Endodermal cell (in vitro differentiated cells): Measurements from ENCODE around the gene UMAD1. TPM values are rescaled to one million over a fixed set of nuclear protein-coding genes. Genes with fewer than 3 reads are reported as not detected.
A peak's percentile ranks its signal among the peaks of the same experiment; 100 is the strongest.

Experiments used
- DNase-seq: peaks from one replicate; pipeline ENCODE4 v3.0.0-alpha.2; 2017
- H3K27ac ChIP-seq: 2 replicates; pipeline ENCODE4 v1.5.1; 2013; ENCODE audit warnings: mild to moderate bottlenecking, low read depth, low read length, moderate library complexity
- H3K27me3 ChIP-seq: 2 replicates; pipeline ENCODE4 v1.6.1; 2013; ENCODE audit warnings: mild to moderate bottlenecking, low read length, moderate library complexity; ENCODE audit not compliant: insufficient read depth, control insufficient read depth, poor library complexity, severe bottlenecking
- H3K36me3 ChIP-seq: 2 replicates; pipeline ENCODE4 v1.7.0; 2013; ENCODE audit warnings: mild to moderate bottlenecking, low read length, moderate library complexity; ENCODE audit not compliant: control insufficient read depth, insufficient read depth
- H3K4me1 ChIP-seq: one replicate; pipeline ENCODE4 v1.7.0; 2013; ENCODE audit warnings: low read length; ENCODE audit not compliant: control insufficient read depth, insufficient read depth
- H3K4me3 ChIP-seq: 2 replicates; pipeline ENCODE4 v1.5.1; 2013; ENCODE audit warnings: mild to moderate bottlenecking, low read length, moderate library complexity
- H3K9ac ChIP-seq: 2 replicates; pipeline ENCODE4 v1.6.1; 2013; ENCODE audit warnings: mild to moderate bottlenecking, low read length, moderate library complexity; ENCODE audit not compliant: poor library complexity, severe bottlenecking; ENCODE audit errors: extremely low read depth
- H3K9me3 ChIP-seq: 2 replicates; pipeline ENCODE4 v1.6.1; 2013; ENCODE audit warnings: mild to moderate bottlenecking, low read length, moderate library complexity; ENCODE audit not compliant: control insufficient read depth
- H3K27ac Mint-ChIP-seq: 2 replicates; pipeline ENCODE4 v1.8.0; 2020; ENCODE audit warnings: mixed read lengths
- H3K27me3 Mint-ChIP-seq: 2 replicates; pipeline ENCODE4 v1.8.0; 2021; ENCODE audit warnings: mild to moderate bottlenecking, mixed read lengths; ENCODE audit not compliant: insufficient read depth
- H3K36me3 Mint-ChIP-seq: 2 replicates; pipeline ENCODE4 v1.8.0; 2020; ENCODE audit warnings: low read depth, mixed read lengths
- H3K4me1 Mint-ChIP-seq: 2 replicates; pipeline ENCODE4 v1.8.0; 2020; ENCODE audit warnings: mixed read lengths
- H3K4me3 Mint-ChIP-seq: 2 replicates; pipeline ENCODE4 v1.8.0; 2020; ENCODE audit warnings: mild to moderate bottlenecking, moderate library complexity, mixed read lengths
- H3K9me3 Mint-ChIP-seq: 2 replicates; pipeline ENCODE4 v1.8.0; 2020; ENCODE audit warnings: mild to moderate bottlenecking, mixed read lengths
- CTCF ChIP-seq: fragments of 200-600 bp; sonication (generic); conservative IDR thresholded peaks from 2 replicates; pipeline ENCODE4 v1.5.0; 2021; ENCODE audit warnings: antibody characterized with exemption, mild to moderate bottlenecking
- WGBS, 2 experiments: methylation state at CpG; one replicate each; pipeline versions ENCODE4 v1.1.5 to v1.1.7; 2013; ENCODE audit warnings: missing lambda C conversion rate in 2 of 2, mixed read lengths in 1 of 2; ENCODE audit not compliant: insufficient coverage in 1 of 2, insufficient read length in 1 of 2; 5-methylcytosine and 5-hydroxymethylcytosine counted together
- total RNA-seq, 2 donors: library from RNA; stranded (reverse); fragmentation: NEBNext Ultra II Directional in 1 of 2; extraction: Animal tissue kit (Norgen Biotek cat#: 25700) in 1 of 2; gene quantifications; 2 replicates in 1 of 2; 3 replicates in 1 of 2; pipeline ENCODE4 v1.2.1, GENCODE V29; 2021

Gene UMAD1
- total RNA-seq, 2 donors from 2014 or later = 9.7 to 10.3 TPM

- Mint-ChIP-seq H3K9me3 (no peaks in the 10 kb centered on the region), H3K27me3 (no peaks in the 10 kb centered on the region), H3K36me3 (no peaks in the 10 kb centered on the region), H3K4me3 (no peak overlapping the region), H3K27ac (peak overlapping the region; percentile 49), H3K4me1 (peaks cover 2% of the 10 kb centered on the region)
- Histone ChIP-seq H3K4me3 (no peak overlapping the region), H3K27ac (no peak overlapping the region), H3K36me3 (no peaks in the 10 kb centered on the region), H3K9ac (no peak overlapping the region), H3K4me1 (no peaks in the 10 kb centered on the region), H3K27me3 (no peaks in the 10 kb centered on the region), H3K9me3 (no peaks in the 10 kb centered on the region)
- TF ChIP-seq CTCF = no peak
- 95 to 100% methylated on average over 1 to 3 of the region's 3 CpGs for WGBS, 2 experiments
- no peak for DNase-seq
These were observed 146.0 kb downstream of the UMAD1 start for GRCh38 chr7:7786595-7786994.

DNA sequence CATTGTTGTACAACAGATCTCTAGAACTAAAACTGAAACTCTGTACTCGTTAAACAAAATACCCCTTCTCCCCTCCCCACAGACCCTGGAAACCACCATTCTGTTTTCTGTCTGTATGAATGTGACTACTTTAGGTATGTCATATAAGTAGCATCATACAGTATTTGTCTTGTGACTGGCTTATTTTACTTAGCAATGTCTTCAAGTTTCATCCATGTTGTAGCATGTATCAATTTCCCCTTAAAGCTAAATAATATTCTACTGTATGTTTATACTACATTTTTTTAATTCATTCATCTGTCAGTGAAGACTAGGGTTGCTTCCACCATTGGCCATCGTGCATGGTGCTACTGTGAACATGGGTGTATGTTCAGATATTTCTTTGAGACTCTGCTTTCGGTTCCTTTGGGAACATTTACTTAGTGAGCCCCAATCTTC, 149.0 kb downstream of the UMAD1 start:
- H3K9ac ChIP-seq = no peak overlapping the region
- H3K27ac ChIP-seq = no peak overlapping the region
- WGBS, 2 experiments = 98% methylated on average over 3 of the region's 3 CpGs; no CpG with 5 or more reads in 1 of the 2 experiments
- Mint-ChIP-seq H3K27me3 (no peaks in the 10 kb centered on the region), H3K27ac (no peak overlapping the region), H3K36me3 (no peaks in the 10 kb centered on the region), H3K4me3 (no peak overlapping the region), H3K4me1 (peaks cover 19% of the 10 kb centered on the region), H3K9me3 (no peaks in the 10 kb centered on the region)
- peaks cover 5% of the 10 kb centered on the region for H3K4me1 ChIP-seq
- TF ChIP-seq CTCF = no peak
- H3K4me3 ChIP-seq = no peak overlapping the region
- H3K27me3 ChIP-seq = no peaks in the 10 kb centered on the region
- no peak for DNase-seq
- no peaks in the 10 kb centered on the region for H3K36me3 ChIP-seq
- peaks cover 6% of the 10 kb centered on the region for H3K9me3 ChIP-seq

DNA sequence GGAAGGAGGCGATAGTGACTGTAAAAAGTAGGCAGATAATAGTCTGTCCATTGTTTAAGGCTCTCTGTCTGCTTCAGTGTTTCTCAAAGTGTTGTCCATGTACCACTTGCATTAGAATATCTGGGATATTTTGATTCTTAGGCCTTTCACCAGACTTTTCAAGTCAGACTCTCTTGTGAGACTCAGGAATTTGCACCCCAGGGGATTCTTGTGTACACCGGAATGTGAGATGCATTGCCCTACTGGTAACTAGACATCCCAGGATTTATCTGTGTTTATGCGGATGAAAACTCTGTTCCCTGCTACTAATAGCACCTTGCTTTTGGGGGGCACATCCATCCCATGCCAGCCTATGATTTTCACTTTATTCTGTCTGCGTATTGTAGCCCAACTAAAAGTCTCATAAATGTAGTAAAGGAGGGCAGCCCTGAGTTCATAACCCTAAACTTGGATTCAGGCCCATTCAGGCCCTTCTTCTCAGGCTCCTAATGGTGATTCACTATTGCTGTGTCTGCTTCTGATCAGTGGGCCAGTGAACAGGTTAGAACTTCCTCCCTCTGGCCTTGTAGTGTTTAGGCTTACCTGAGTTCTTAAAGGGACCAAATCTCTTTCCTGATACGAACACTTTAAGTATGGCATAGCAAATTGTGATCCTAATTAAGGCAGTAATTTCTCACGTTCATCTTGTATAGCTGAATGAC, 149.6 kb downstream of the UMAD1 start:
- Histone ChIP-seq H3K4me3 (no peak overlapping the region), H3K9me3 (peaks cover 6% of the 10 kb centered on the region), H3K4me1 (peaks cover 5% of the 10 kb centered on the region), H3K27me3 (no peaks in the 10 kb centered on the region), H3K36me3 (no peaks in the 10 kb centered on the region), H3K27ac (no peak overlapping the region), H3K9ac (no peak overlapping the region)
- no peaks in the 10 kb centered on the region for H3K36me3 Mint-ChIP-seq
- no peaks in the 10 kb centered on the region for H3K27me3 Mint-ChIP-seq
- H3K9me3 Mint-ChIP-seq = no peaks in the 10 kb centered on the region
- DNase-seq = no peak
- no peak overlapping the region for H3K27ac Mint-ChIP-seq
- no peak overlapping the region for H3K4me3 Mint-ChIP-seq
- 95% methylated on average over 6 of the region's 6 CpGs for WGBS, 2 experiments
- H3K4me1 Mint-ChIP-seq = peaks cover 25% of the 10 kb centered on the region
- no peak for TF ChIP-seq CTCF
